ENCODE measurements around the gene ATP4B.

DNA sequence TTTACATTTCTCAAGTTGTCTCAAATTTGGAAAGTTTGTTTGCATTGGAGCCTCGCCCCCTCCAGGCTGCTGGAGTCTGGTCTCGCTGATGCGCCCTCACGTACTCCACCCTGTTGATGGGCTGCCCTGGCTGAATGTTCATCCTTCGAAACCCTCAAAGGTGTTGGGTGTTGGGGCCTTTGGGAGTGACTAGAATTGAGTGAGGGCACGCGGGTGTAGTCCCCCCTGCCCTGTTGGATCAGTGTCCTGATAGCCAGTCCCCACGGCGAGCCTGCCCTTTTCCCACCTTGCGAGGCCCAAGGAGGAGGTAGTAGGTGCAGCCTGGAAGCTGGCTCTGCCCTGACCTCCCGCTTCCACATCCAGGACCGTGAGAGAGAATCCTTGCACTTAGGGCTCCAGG lies 58.6 kb downstream of the ATP4B start:
- TF ChIP-seq, protein P1, sequence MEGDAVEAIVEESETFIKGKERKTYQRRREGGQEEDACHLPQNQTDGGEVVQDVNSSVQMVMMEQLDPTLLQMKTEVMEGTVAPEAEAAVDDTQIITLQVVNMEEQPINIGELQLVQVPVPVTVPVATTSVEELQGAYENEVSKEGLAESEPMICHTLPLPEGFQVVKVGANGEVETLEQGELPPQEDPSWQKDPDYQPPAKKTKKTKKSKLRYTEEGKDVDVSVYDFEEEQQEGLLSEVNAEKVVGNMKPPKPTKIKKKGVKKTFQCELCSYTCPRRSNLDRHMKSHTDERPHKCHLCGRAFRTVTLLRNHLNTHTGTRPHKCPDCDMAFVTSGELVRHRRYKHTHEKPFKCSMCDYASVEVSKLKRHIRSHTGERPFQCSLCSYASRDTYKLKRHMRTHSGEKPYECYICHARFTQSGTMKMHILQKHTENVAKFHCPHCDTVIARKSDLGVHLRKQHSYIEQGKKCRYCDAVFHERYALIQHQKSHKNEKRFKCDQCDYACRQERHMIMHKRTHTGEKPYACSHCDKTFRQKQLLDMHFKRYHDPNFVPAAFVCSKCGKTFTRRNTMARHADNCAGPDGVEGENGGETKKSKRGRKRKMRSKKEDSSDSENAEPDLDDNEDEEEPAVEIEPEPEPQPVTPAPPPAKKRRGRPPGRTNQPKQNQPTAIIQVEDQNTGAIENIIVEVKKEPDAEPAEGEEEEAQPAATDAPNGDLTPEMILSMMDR (IDR thresholded peaks at IDR 0.05; ENCODE audit: poor library complexity): no peak
- TF ChIP-seq EZH2 (IDR thresholded peaks at IDR 0.05; ENCODE audit: borderline replicate concordance): no peak
- TF ChIP-seq EZH2phosphoT487 (IDR thresholded peaks at IDR 0.05; ENCODE audit: low read depth, severe bottlenecking, unreplicated experiment): no peak
